Spleen (tissue), 11 donors: ENCODE data around the gene PAQR6. TPM values are rescaled to one million over a fixed set of nuclear protein-coding genes. Genes with fewer than 3 reads are reported as not detected.
A peak's percentile ranks its signal among the peaks of the same experiment; 100 is the strongest.
"Not testable (repeated sequence)": the region's sequence is repeated elsewhere in the genome, so short reads cannot be mapped to it uniquely, and the experiment has no call there.

Experiments
- DNase-seq: peaks from one replicate; pipeline ENCODE4 v3.0.0-alpha.2; 2020
- H3K27ac ChIP-seq, 8 donors: fragments of 200-600 bp; sonication (generic) in 7 of 8; 1 replicate in 4 of 8; 2 replicates in 4 of 8; pipeline versions ENCODE4 v1.5.0 to v1.8.0; 2016 to 2021; ENCODE audit warnings: inconsistent platforms in 4 of 8, mild to moderate bottlenecking in 4 of 8, moderate library complexity in 1 of 8
- H3K27me3 ChIP-seq, 7 donors: fragments of 200-600 bp; sonication (generic) in 6 of 7; replicated peaks in 1 of 7; 1 replicate in 4 of 7; 2 replicates in 3 of 7; pipeline versions ENCODE4 v1.5.0 to v1.8.0; 2016 to 2021; ENCODE audit warnings: inconsistent platforms in 3 of 7, mild to moderate bottlenecking in 1 of 7
- H3K36me3 ChIP-seq, 6 donors: fragments of 200-600 bp; sonication (generic) in 5 of 6; 1 replicate in 4 of 6; 2 replicates in 2 of 6; pipeline versions ENCODE4 v1.5.0 to v1.8.0; 2016 to 2021; ENCODE audit warnings: inconsistent platforms in 2 of 6
- H3K4me1 ChIP-seq, 6 donors: fragments of 200-600 bp; sonication (generic) in 5 of 6; 1 replicate in 3 of 6; 2 replicates in 3 of 6; pipeline versions ENCODE4 v1.5.0 to v1.8.0; 2016 to 2021; ENCODE audit warnings: inconsistent platforms in 3 of 6
- H3K4me3 ChIP-seq, 8 donors: fragments of 200-600 bp; sonication (generic) in 7 of 8; 1 replicate in 4 of 8; 2 replicates in 4 of 8; pipeline versions ENCODE4 v1.5.0 to v1.8.0; 2016 to 2021; ENCODE audit warnings: inconsistent platforms in 4 of 8, mild to moderate bottlenecking in 4 of 8, moderate library complexity in 2 of 8
- H3K9me3 ChIP-seq, 8 donors: fragments of 200-600 bp; sonication (generic) in 7 of 8; 1 replicate in 4 of 8; 2 replicates in 4 of 8; pipeline versions ENCODE4 v1.5.0 to v1.8.0; 2016 to 2021; ENCODE audit warnings: inconsistent platforms in 4 of 8
- POLR2A ChIP-seq, 3 donors: fragments of 450-650 bp; IDR thresholded peaks; one replicate each; pipeline ENCODE4 v1.5.1; 2017; ENCODE audit warnings: antibody characterized with exemption in 3 of 3, mild to moderate bottlenecking in 1 of 3
- POLR2AphosphoS5 ChIP-seq, 3 donors: sonication (generic); formaldehyde crosslinking; IDR thresholded peaks; one replicate each; pipeline ENCODE4 v1.5.1; 2017; ENCODE audit warnings: antibody characterized with exemption in 3 of 3
- WGBS, 5 donors: extraction: QIAGEN DNeasy Blood & Tissue Kit in 3 of 5; methylation state at CpG; one replicate each; pipeline versions ENCODE4 v1.1.5 to v1.1.7; 2013 to 2018; 5-methylcytosine and 5-hydroxymethylcytosine counted together
- intact Hi-C: fragments of 100-400 bp; cut with DNase I; formaldehyde crosslinking; loops from one replicate; pipeline ENCODE4 v1.15.0; 2023; ENCODE audit warnings: low total_unique reads
- polyA plus RNA-seq, 3 donors: library from polyadenylated mRNA; stranded (reverse); fragments of 200-250 nt; gene quantifications; one replicate each; pipeline ENCODE4 v1.2.1, GENCODE V29; 2013
- total RNA-seq, 7 donors: library from RNA; depleted of rRNA in 3 of 7; stranded (reverse); fragments of >200 nt in 3 of 7; fragmentation: NEBNext Ultra II Directional in 4 of 7; extraction: Animal tissue kit (Norgen Biotek cat#: 25700) in 4 of 7; gene quantifications; one replicate each; pipeline versions ENCODE4 v1.1.0 to v1.2.1, GENCODE V29; 2016 to 2021
- TF ChIP-seq, protein P1 (sequence below), 11 experiments: fragments of 200-600 bp in 7 of 11; fragments of 450-650 bp in 4 of 11; sonication (generic) in 4 of 11; IDR thresholded peaks in 8 of 11; conservative IDR thresholded peaks in 3 of 11; 1 replicate in 7 of 11; 2 replicates in 4 of 11; pipeline versions ENCODE4 v1.4.0 to v1.8.0; 2016 to 2021; ENCODE audit warnings: antibody characterized with exemption in 11 of 11, inconsistent platforms in 4 of 11, mild to moderate bottlenecking in 1 of 11
- donor health status: healthy with polysubstance abuse.
- donor health status: DM: no; HTN: no; CAD: no; lungs with moderate emphysema.
- donor health status: DM: no; HTN: no; CAD: no.
- donor health status: Bipolar disorder and iron deficiency.
- donor health status: healthy.
- donor health status: DM: no; HTN: no; CAD: no.
- donor health status: DM: yes; HTN: yes; CAD: no.

The PAQR6 gene
- total and polyA plus RNA-seq, 10 donors, result 0.80 to 4.0 (median 2.0) TPM

DNA sequence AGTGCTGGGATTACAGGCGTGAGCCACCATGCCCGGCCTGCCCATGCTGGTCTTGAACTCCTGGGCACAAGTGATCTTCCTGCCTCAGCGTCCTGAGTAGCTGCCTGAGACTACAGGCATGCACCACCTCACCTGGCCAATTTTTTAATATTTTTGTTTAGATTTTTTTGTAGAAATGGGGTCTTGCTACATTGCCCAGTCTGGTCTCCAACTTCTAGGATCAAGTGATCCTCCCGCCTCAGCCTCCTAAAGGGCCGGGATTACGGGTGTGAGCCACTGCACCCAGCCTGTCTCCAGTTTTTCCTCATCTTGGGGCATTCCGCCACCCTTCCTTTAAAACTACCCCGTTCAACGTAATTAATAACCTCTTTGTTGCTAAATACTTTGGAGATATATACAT, 27.6 kb downstream of the PAQR6 start:
- Histone ChIP-seq H3K4me3 (no peak overlapping the region), H3K9me3 (no peaks in the 10 kb centered on the region), H3K4me1 (peaks cover 7 to 71% (median 31%) of the 10 kb centered on the region in 6 donors), H3K36me3 (peaks cover 0 to 75% (median 44%) of the 10 kb centered on the region in 6 donors), H3K27ac (peak overlapping the region in 1 of 8 donors; percentile 99), H3K27me3 (no peaks in the 10 kb centered on the region)
- 92 to 98% (median 96%) methylated on average over 9 of the region's 9 CpGs for WGBS, 5 donors
- DNase-seq, result peak; percentile 50
- TF ChIP-seq, protein P1, sequence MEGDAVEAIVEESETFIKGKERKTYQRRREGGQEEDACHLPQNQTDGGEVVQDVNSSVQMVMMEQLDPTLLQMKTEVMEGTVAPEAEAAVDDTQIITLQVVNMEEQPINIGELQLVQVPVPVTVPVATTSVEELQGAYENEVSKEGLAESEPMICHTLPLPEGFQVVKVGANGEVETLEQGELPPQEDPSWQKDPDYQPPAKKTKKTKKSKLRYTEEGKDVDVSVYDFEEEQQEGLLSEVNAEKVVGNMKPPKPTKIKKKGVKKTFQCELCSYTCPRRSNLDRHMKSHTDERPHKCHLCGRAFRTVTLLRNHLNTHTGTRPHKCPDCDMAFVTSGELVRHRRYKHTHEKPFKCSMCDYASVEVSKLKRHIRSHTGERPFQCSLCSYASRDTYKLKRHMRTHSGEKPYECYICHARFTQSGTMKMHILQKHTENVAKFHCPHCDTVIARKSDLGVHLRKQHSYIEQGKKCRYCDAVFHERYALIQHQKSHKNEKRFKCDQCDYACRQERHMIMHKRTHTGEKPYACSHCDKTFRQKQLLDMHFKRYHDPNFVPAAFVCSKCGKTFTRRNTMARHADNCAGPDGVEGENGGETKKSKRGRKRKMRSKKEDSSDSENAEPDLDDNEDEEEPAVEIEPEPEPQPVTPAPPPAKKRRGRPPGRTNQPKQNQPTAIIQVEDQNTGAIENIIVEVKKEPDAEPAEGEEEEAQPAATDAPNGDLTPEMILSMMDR (IDR thresholded peaks at IDR 0.05 in 8 of 11, conservative IDR thresholded peaks at IDR 0.05 in 3 of 11), result no peak
- TF ChIP-seq POLR2AphosphoS5 (IDR thresholded peaks at IDR 0.05) (no peak), POLR2A (IDR thresholded peaks at IDR 0.05) (no peak)
- intact Hi-C loops, result loop anchor here (5.0 kb wide), 1 partner anchor 128 kb away; no protein-coding TSS in a partner anchor

DNA sequence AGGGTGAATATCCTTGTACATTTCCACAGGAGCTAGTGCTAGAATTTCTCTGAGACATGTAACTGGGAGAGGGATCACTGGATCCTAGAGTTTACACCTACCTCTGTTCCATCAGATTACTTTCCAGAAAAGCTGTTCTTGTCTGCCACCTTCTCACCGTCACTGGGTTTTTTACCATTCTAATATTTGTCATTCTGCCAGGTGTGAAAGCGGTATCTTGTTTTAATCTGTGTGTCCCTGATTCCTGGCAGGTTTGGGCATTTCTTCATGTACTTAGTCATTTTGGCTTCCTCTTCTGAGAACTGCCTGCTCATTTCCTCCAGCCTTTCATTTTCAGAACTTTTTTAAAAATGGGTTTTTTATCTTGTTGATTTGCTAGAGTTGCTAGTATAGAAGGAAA, 30.0 kb downstream of the PAQR6 start:
- Histone ChIP-seq H3K27me3 (no peaks in the 10 kb centered on the region), H3K36me3 (peaks cover 0 to 67% (median 26%) of the 10 kb centered on the region in 6 donors), H3K4me3 (peak overlapping the region in 1 of 8 donors; percentile 46), H3K9me3 (no peaks in the 10 kb centered on the region), H3K4me1 (peaks cover 21 to 85% (median 45%) of the 10 kb centered on the region in 6 donors), H3K27ac (peak overlapping the region; percentile 49 to 99 (median 85))
- intact Hi-C loops, result no loop called here
- DNase-seq, result no peak
- TF ChIP-seq POLR2AphosphoS5 (IDR thresholded peaks at IDR 0.05), result peak in 1 of 3 donors; percentile 4
- TF ChIP-seq, protein P1 (IDR thresholded peaks at IDR 0.05 in 8 of 11, conservative IDR thresholded peaks at IDR 0.05 in 3 of 11), result no peak
- 12 to 29% (median 24%) methylated on average over 2 of the region's 2 CpGs for WGBS, 5 donors

DNA sequence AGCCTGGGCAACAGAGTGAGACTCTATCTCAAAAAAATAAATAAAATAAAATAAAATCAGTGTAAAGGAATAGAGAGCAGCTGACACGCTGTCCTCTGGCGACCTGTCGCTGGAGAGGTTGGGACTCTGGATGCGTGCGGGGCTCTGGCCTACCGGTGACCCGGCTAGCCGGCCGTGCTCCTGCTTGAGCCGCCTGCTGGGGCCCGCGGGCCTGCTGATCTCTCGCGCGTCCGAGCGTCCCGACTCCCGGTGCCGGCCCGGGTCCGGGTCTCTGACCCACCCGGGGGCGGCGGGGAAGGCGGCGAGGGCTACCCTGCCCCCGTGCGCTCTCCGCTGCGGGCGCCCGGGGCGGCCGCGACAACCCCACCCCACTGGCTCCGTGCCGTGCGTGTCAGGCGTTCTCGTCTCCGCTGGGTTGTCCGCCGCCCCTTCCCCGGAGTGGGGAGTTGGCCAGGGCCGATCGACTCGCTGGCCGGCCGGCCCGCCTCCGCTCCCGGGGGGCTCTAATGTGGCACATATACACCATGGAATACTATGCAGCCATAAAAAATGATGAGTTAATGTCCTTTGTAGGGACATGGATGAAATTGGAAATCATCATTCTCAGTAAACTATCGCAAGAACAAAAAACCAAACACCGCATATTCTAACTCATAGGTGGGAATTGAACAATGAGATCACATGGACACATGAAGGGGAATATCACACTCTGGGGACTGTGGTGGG, 31.3 kb downstream of the PAQR6 start:
- H3K9me3 ChIP-seq, intact Hi-C loops, H3K4me3 ChIP-seq, H3K27me3 ChIP-seq: not testable (repeated sequence)
- Histone ChIP-seq H3K4me1 (peaks cover 27 to 90% (median 51%) of the 10 kb centered on the region in 6 donors), H3K36me3 (peaks cover 0 to 59% (median 13%) of the 10 kb centered on the region in 6 donors), H3K27ac (peak overlapping the region in 4 of 8 donors; percentile 85 to 99 (median 87))
- 90 to 97% (median 92%) methylated on average over 54 to 55 of the region's 55 CpGs for WGBS, 5 donors
- peak; percentile 72 for DNase-seq

DNA sequence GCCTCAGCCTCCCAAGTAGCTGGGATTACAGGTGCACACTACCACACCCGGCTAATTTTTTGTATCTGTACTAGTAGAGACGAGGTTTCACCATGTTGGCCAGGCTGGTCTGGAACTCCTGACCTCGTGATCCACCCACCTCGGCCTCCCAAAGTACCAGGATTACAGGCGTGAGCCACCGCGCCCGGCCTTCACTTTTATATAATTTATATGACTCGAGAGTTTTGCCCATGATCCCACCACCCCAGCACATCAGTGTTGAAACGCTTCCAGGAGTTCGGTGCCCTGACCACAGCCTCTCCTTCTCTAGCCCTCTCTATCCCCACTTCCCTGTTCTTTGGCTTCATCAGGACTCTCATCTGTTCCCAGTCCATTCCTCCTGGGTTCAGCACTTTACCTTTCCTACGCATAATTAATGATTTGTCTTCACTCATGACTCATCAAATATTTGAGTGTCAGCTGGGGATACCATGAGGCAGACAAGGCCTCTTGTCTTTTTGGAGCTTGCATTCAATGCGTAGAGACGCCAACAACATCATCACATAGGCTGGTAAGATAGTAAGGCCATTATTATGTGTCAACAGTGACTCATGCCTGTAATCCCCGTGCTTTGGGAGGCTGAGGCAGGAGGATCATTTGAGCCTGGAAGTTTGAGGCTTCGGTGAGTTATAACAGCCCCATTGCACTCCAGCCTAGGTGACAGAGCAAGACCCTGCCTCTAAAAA, 33.7 kb downstream of the PAQR6 start:
- Histone ChIP-seq H3K4me1 (peaks cover 27 to 70% (median 48%) of the 10 kb centered on the region in 6 donors), H3K36me3 (peaks cover 0 to 59% (median 10%) of the 10 kb centered on the region in 6 donors), H3K27ac (peak overlapping the region in 7 of 8 donors; percentile 93 to 99 (median 97)), H3K4me3 (peak overlapping the region in 7 of 8 donors; percentile 53 to 82 (median 58)), H3K9me3 (no peaks in the 10 kb centered on the region), H3K27me3 (no peaks in the 10 kb centered on the region)
- DNase-seq, result no peak
- TF ChIP-seq POLR2AphosphoS5 (IDR thresholded peaks at IDR 0.05), result no peak
- intact Hi-C loops, result no loop called here
- WGBS, 5 donors, result 76 to 87% (median 82%) methylated on average over 16 of the region's 16 CpGs

DNA sequence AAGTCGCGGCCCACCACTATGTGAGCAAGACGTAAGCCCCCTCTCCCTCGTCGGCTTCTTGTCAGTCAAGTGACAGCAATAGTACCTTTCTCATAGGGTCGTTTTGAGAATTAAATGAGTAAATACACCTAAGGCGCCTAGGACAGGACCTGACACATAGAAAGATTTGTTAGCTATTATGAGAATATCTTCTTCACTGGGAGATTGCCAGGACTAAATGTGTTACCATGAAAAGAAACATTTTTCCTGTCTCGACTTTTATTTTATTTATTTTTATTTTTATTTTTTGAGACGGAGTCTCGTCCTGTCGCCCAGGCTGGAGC, 34.3 kb downstream of the PAQR6 start:
- 21 to 30% (median 26%) methylated on average over 11 of the region's 11 CpGs for WGBS, 5 donors
- TF ChIP-seq POLR2AphosphoS5 (IDR thresholded peaks at IDR 0.05), result no peak
- TF ChIP-seq POLR2A (IDR thresholded peaks at IDR 0.05), result no peak
- TF ChIP-seq, protein P1 (IDR thresholded peaks at IDR 0.05 in 8 of 11, conservative IDR thresholded peaks at IDR 0.05 in 3 of 11), result no peak
- H3K4me3 ChIP-seq, result peak overlapping the region; percentile 38 to 82 (median 57)
- H3K27me3 ChIP-seq, result no peaks in the 10 kb centered on the region
- peaks cover 27 to 64% (median 44%) of the 10 kb centered on the region in 6 donors for H3K4me1 ChIP-seq
- peak overlapping the region; percentile 93 to 99 (median 98) for H3K27ac ChIP-seq
- H3K9me3 ChIP-seq, result no peaks in the 10 kb centered on the region
- intact Hi-C loops, result no loop called here
- peaks cover 0 to 63% (median 13%) of the 10 kb centered on the region in 6 donors for H3K36me3 ChIP-seq
- DNase-seq, result no peak
